ENCODE data around the gene BMPR1A.

DNA sequence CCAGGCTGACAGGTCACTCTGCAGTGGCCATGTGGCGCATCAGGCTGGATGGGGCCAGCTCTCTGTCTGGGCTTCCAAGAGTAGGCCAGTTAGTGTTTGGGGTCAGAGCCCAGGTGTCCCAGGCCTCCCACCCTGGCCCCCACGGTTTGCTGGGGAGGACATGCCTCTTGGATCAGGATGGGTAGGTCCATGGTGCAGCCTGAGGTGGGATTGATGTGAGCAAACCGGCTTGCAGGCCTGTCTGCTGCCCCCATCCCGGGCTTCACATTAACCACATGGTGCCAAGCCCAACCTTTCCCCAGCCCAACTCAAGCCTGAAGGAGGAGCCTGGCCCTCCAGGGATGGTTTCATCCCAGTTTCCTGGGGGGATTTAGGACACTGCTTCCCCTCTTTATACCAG lies 48.9 kb upstream of the BMPR1A start:
- TF ChIP-seq RARB (CRISPR knock-in tag; IDR thresholded peaks at IDR 0.05), result no peak
- no peak for TF ChIP-seq ZNF565 (CRISPR knock-in tag; conservative IDR thresholded peaks at IDR 0.05; ENCODE audit: low read depth)
- TF ChIP-seq ZNF70 (CRISPR knock-in tag; IDR thresholded peaks at IDR 0.05), result no peak
- TF ChIP-seq BACH2 (CRISPR knock-in tag; IDR thresholded peaks at IDR 0.05; ENCODE audit: borderline replicate concordance), result no peak
- no peak for TF ChIP-seq ZNF8 (CRISPR knock-in tag; IDR thresholded peaks at IDR 0.05)
- TF ChIP-seq, protein P1, sequence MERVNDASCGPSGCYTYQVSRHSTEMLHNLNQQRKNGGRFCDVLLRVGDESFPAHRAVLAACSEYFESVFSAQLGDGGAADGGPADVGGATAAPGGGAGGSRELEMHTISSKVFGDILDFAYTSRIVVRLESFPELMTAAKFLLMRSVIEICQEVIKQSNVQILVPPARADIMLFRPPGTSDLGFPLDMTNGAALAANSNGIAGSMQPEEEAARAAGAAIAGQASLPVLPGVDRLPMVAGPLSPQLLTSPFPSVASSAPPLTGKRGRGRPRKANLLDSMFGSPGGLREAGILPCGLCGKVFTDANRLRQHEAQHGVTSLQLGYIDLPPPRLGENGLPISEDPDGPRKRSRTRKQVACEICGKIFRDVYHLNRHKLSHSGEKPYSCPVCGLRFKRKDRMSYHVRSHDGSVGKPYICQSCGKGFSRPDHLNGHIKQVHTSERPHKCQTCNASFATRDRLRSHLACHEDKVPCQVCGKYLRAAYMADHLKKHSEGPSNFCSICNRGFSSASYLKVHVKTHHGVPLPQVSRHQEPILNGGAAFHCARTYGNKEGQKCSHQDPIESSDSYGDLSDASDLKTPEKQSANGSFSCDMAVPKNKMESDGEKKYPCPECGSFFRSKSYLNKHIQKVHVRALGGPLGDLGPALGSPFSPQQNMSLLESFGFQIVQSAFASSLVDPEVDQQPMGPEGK (CRISPR knock-in tag; IDR thresholded peaks at IDR 0.05; ENCODE audit: borderline replicate concordance), result no peak
- no peak for TF ChIP-seq TCF4 (CRISPR knock-in tag; IDR thresholded peaks at IDR 0.05; ENCODE audit: borderline replicate concordance)
- no peak for TF ChIP-seq ZFP30 (CRISPR knock-in tag; IDR thresholded peaks at IDR 0.05)
- no peak for TF ChIP-seq TOX (CRISPR knock-in tag; IDR thresholded peaks at IDR 0.05; ENCODE audit: borderline replicate concordance)
- TF ChIP-seq GLIS3 (CRISPR knock-in tag; IDR thresholded peaks at IDR 0.05), result no peak

All from SK-N-SH treated with all-trans-retinoic acid at 6 μM for 48 hours (cell line).